ENCODE measurements around the gene PPIA. TPM values are rescaled to one million over a fixed set of nuclear protein-coding genes. Genes with fewer than 3 reads are reported as not detected.

PPIA gene
- total and polyA plus RNA-seq, 2 donors (not counting 1 experiment from before 2014, with no cell fraction given), result 807 to 1,498 TPM

GRCh38 chr7:44767134-44767911 lies 29.2 kb upstream of the PPIA start:
- Mint-ChIP-seq H3K27me3 (no peaks in the 10 kb centered on the region), H3K4me3 (peak overlapping the region; percentile 76), H3K4me1 (peaks cover 53% of the 10 kb centered on the region), H3K27ac (peak overlapping the region; percentile 97), H3K9me3 (ENCODE audit: insufficient read depth) (no peaks in the 10 kb centered on the region)
- peaks cover 3% of the 10 kb centered on the region for H3K79me2 ChIP-seq (ENCODE audit: control insufficient read depth, insufficient read depth, low read length)
- peak overlapping the region; percentile 60 for H3K4me2 ChIP-seq (replicated peaks; ENCODE audit: low read depth, low read length, poor library complexity, severe bottlenecking)
- 90% methylated on average over 18 of the region's 19 CpGs for WGBS (ENCODE audit: insufficient coverage)
- peaks cover 0 to 6% (median 0%) of the 10 kb centered on the region in 3 donors for H3K9me3 ChIP-seq (ENCODE audit: control extremely low read depth in 1 of 3, control insufficient read depth in 2 of 3, insufficient read depth in 1 of 3, low read length in 2 of 3)
- no peaks in the 10 kb centered on the region for H3K27me3 ChIP-seq (replicated peaks in 1 of 4; ENCODE audit: control extremely low read depth in 1 of 4, control insufficient read depth in 3 of 4, insufficient read depth in 4 of 4, low read length in 3 of 4)
- no peak overlapping the region for H3K4me3 ChIP-seq (ENCODE audit: control extremely low read depth in 1 of 5, extremely low read depth in 1 of 5, insufficient read depth in 1 of 5, low read depth in 2 of 5, low read length in 4 of 5)
- ChIA-PET POLR2A (interaction anchor here (1.5 to 3.1 kb wide), 4 partner anchors 16 to 160 kb away, joined by 5 to 29 read pairs (median 7); partner anchors contain the start of genes OGDH, PPIA and ZMIZ2), CTCF (interaction anchor here (0.6 to 4.0 kb wide), 11 partner anchors 14 to 179 kb away, joined by 3 to 37 read pairs (median 4); partner anchors contain the start of genes H2AZ2 and ZMIZ2)
- H2AFZ ChIP-seq (ENCODE audit: insufficient read depth, low read depth, low read length, poor library complexity, severe bottlenecking), result no peak overlapping the region
- DNase-seq, result no peak
- H3K27ac ChIP-seq (ENCODE audit: low read length in 2 of 2), result peak overlapping the region; percentile 73 to 77
- H4K20me1 ChIP-seq (ENCODE audit: control insufficient read depth, insufficient read depth, low read length, poor library complexity, severe bottlenecking), result peaks cover 9% of the 10 kb centered on the region
- ATAC-seq (ENCODE audit: low read depth), result no peak
- H3K4me1 ChIP-seq (ENCODE audit: control insufficient read depth in 2 of 2, insufficient read depth in 2 of 2, low read length in 2 of 2), result peaks cover 31 to 60% of the 10 kb centered on the region in 2 donors
- no peak overlapping the region for H3K9ac ChIP-seq (ENCODE audit: low read length)
- peaks cover 0 to 57% of the 10 kb centered on the region in 2 experiments for H3K36me3 ChIP-seq (replicated peaks in 1 of 2; ENCODE audit: control extremely low read depth in 1 of 2, control insufficient read depth in 1 of 2, extremely low read depth in 1 of 2, insufficient read depth in 2 of 2, low read length in 1 of 2)
- no peak for TF ChIP-seq EZH2 (IDR thresholded peaks at IDR 0.05; ENCODE audit: borderline replicate concordance, insufficient read depth, low read depth, low read length, poor library complexity, severe bottlenecking)
- TF ChIP-seq CTCF (IDR thresholded peaks at IDR 0.05), result no peak
- intact Hi-C loops (cut with micrococcal nuclease), result no loop called here

Measured in B cell (primary cell).